G401 (cell line): ENCODE data around the gene LCE4A. TPM values are rescaled to one million over a fixed set of nuclear protein-coding genes. Genes with fewer than 3 reads are reported as not detected.
"Not testable (repeated sequence)": the region's sequence is repeated elsewhere in the genome, so short reads cannot be mapped to it uniquely, and the experiment has no call there.

Experiments
- DNase-seq: peaks from one replicate; pipeline ENCODE4 v3.0.0-alpha.2; 2015; ENCODE audit warnings: low spot score
- in situ Hi-C: cut with HindIII; loops from 2 replicates; pipeline ENCODE4 v1.10.0; 2016; ENCODE audit warnings: low sequenced_read_pairs, mixed read lengths
- total RNA-seq: library from RNA; depleted of rRNA; stranded (reverse); fragments of >200 nt; shearing (Covaris generic); gene quantifications from 2 replicates; pipeline ENCODE4 v1.2.3, GENCODE V29; 2014; rRNA removed

Gene LCE4A
- total RNA-seq = not detected in 2 replicates

- no peak for DNase-seq
- in situ Hi-C loops = no loop called here
These were observed at the start of gene LCE4A for GRCh38 chr1:152707860-152708259. Gene LCE4A, plus strand, starts transcription at chr1:152708160. Its CDS starts 916 bp downstream, at chr1:152709076.

DNA sequence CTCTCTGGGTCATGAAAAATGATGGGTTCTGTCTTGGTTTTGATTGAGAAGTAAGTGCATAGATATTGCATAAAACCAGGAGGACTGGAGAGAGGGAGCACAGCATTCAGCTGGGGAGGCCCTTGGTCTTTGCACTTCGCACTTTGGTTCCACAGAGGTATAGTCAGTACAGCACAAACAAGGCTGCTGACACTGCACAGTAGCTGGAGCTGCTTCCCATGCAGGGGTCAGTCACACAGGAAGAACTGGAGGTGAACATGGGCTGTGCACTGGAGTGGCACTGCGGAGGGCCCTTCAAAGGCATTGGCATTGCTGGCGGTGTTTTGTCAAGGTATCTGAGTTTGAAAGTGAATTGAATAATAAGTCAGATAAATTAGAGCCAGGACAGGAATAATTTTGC, 49.3 kb upstream of the LCE4A start:
- no peak for DNase-seq
- in situ Hi-C loops = no loop called here

- in situ Hi-C loops = no loop called here
- no peak for DNase-seq
These were observed 44.9 kb upstream of the LCE4A start, which contains the start of gene LCE2D for GRCh38 chr1:152663098-152663497. Gene LCE2D, plus strand, starts transcription at chr1:152663380. Its CDS starts 726 bp downstream, at chr1:152664106.

DNA sequence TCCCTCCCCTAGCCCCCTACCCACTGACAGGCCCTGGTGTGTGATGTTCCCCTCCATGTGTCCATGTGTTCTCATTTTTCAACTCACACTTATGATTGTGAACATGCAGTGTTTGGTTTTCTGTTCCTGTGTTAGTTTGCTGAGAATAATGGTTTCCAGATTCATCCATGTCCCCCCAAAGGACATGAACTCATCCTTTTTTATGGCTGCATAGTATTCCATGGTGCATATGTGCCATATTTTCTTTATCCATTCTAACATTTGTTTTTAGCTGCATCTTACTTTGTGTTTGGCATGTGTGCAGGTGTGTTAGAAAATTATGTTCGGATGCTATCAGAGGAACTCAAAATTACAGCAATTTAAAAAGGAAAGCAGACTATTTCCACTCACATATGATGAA, 41.8 kb upstream of the LCE4A start:
- DNase-seq, in situ Hi-C loops: not testable (repeated sequence)

GRCh38 chr1:152667648-152668047, 40.3 kb upstream of the LCE4A start:
- in situ Hi-C loops = no loop called here
- no peak for DNase-seq

- no peak for DNase-seq
- in situ Hi-C loops = no loop called here
These were observed 34.9 kb upstream of the LCE4A start for GRCh38 chr1:152673016-152673415.

DNA sequence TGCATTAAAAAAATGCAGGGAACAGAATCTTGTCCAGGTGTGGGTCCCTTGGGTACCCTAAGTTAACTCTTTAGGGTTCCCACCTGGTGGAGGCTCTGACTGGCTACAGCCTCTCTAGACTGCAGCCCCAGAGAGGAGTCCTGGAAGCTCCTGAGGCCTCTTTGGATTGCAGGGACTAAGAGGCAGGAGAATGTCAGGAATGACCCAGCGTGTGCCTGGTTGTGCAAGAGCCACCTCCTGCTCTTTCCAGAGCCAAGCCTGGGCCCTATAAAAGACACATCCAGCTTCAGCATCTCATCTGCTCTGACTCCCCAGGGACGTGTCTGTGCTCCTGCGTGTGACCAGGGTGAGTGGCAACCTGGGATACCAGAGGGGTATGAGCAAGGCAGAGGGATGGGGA, 33.0 kb upstream of the LCE4A start, which contains the start of gene LCE2C:
Gene LCE2C (plus strand): TSS at position 297 of the 400 bp plus-strand sequence. CDS start 737 bp downstream, outside the sequence.
- DNase-seq, in situ Hi-C loops: not testable (repeated sequence)

DNA sequence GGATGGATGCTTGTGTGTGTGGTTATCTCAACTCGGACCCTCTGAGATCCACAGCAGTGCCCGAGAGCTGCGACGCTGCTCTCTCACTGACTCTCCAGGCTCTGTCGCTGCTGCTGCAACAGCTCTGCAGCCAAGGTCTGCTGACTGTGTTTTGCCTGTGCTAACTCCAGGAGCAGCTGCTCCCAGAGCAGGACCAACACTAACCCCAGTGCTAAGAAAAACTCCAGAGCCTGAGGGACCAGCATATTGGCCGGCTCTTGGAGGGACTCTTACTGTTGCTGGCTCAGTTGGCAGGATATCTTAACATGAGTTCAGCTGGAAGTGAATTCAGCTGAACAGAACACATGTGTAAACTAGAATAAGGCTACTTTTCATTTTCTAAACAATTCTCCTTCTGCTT, 28.5 kb upstream of the LCE4A start:
- in situ Hi-C loops = no loop called here
- DNase-seq = no peak

- DNase-seq = no peak
- in situ Hi-C loops = no loop called here
These were observed 26.3 kb upstream of the LCE4A start for GRCh38 chr1:152681616-152682015.

- no peak for DNase-seq
- in situ Hi-C loops = no loop called here
These were observed 24.1 kb upstream of the LCE4A start for GRCh38 chr1:152683846-152684245.

GRCh38 chr1:152685823-152686222, 22.1 kb upstream of the LCE4A start, which contains the start of gene LCE2B:
Gene LCE2B, plus strand, starts transcription at chr1:152686123. Its CDS starts 721 bp downstream, at chr1:152686844.
- in situ Hi-C loops, DNase-seq: not testable (repeated sequence)

DNA sequence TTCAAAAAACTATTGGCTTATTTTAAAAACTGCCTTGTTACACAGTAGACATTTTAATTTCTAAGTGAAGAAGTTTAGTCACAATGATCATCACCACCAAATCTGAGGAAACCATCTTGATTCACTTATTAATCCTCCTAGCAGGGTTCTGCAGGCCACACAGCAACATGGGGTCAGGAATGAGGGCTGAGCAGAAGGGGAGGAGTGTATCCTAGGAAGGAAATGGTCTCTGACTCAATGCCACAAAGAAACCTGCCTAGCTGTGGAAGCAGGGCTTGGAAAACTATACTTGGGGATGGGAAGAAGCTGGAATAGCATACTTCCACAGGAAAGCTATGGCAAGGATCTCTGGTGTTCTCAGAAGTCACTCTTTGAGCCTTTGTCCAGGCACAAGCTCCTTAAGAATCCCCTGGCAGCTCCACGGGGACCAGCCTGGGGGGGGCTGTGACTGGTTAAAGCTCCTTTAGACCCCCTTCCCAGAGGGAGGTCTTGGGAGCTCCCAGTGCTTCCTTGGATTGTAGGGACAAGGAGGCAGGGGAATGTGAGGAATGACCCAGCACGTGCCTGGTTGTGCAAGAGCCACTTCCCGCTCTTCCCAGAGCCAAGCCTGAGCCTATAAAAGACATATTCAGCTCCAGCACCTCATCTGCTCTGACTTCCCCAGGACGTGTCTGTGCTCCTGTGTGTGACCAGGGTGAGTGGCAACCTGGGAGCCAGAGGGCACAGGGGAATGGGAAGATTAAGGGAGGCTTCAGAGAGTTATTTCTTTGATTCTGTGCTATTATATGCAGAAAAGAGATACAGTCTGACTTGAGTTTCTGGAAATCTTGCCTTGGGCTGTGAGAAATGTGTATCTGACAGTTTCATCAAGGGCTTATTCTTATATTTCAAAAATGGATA, 10.0 kb upstream of the LCE4A start, which contains the start of gene LCE2A:
Gene LCE2A (plus strand): TSS at position 645 of the 900 bp plus-strand sequence. CDS start 557 bp downstream, outside the sequence.
- DNase-seq = no peak
- in situ Hi-C loops = no loop called here

DNA sequence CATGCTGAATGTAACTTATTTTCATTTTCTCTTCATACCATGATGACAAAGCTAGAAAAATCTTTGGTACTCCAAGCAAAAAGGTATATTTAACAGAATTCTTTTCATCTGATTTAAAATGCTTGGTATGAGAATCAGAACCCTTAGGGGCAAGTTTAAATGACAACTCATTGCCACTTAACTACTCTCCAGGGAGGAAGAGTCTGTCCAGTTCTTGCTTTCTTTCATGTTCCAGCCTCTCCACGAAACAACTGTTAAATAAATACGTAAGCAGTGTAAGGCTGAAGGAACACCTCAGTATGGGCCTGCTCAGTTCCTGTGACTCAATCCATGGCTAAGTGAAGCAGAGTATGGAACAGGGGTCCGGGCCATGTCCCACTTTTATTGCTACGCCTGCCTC, 8.2 kb upstream of the LCE4A start:
- in situ Hi-C loops = no loop called here
- no peak for DNase-seq

- no peak for DNase-seq
- in situ Hi-C loops = no loop called here
These were observed 10.3 kb downstream of the LCE4A start for GRCh38 chr1:152718238-152718637.

DNA sequence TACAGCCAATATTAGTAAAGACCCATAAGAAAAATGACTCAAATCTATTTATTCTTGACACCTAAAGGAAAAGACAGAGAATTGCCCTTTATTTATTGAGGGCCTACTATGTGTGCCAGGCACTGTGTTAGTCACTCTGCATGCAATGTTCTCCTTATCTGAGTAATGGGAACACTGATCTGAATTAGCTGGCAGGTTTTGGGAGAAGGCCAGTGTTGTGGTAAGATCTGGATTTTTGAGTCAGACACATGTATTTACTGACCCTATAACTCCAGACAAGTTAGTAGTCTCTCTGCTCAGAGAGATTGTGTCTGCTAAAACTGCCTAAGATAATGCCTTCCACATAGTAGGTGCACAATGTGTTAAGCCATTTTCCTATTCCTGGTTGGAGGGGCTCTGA, 17.3 kb downstream of the LCE4A start:
- in situ Hi-C loops = no loop called here
- no peak for DNase-seq

GRCh38 chr1:152728986-152729385, 21.0 kb downstream of the LCE4A start:
- in situ Hi-C loops = no loop called here
- no peak for DNase-seq

- no peak for DNase-seq
- in situ Hi-C loops = no loop called here
These were observed 27.7 kb downstream of the LCE4A start for GRCh38 chr1:152735648-152736047.

DNA sequence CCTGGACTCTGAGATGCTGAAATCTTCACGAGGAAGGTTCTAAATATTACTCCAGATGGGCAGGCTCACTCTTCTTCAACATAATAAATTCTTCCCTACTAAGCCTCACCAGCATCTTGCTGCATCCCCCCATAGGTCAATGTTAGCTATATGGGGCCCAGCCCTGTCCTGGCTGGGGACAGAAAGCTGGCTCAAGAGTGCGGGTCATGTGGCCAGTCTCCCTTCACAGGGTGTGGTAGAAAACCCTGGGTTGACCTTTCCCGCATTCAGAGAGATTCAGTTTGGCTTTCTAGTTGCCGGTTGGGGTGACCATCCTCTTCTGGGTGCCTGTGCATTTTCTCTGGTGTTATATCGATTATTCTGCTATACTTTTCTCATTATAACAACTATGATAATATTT, 30.0 kb downstream of the LCE4A start:
- in situ Hi-C loops = no loop called here
- no peak for DNase-seq

DNA sequence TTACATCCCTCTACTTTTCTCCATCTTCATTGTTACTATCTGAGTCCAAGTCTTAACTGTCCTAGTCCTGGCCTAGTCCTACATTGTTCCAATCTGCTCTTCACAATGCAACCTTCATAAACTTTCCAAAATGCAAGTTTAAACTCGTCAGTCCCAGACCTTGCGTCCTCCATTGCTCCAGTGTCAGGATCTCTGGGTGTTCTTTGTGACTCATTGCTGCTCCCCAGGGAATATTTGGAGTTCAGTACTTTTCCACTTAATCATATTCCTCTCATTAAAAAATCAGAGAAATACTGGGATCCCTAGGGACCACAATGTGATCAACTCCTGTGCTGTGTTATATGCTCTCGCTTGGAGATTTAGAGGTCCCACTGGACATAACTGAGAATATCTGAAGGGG, 31.9 kb downstream of the LCE4A start:
- in situ Hi-C loops = no loop called here
- DNase-seq = no peak

- no peak for DNase-seq
- in situ Hi-C loops = no loop called here
These were observed 33.7 kb downstream of the LCE4A start for GRCh38 chr1:152741656-152742055.
